ENCODE data around the gene LPIN2.
A peak's percentile ranks its signal among the peaks of the same experiment; 100 is the strongest.
"Not testable (repeated sequence)": the region's sequence is repeated elsewhere in the genome, so short reads cannot be mapped to it uniquely, and the experiment has no call there.

The LPIN2 gene

DNA sequence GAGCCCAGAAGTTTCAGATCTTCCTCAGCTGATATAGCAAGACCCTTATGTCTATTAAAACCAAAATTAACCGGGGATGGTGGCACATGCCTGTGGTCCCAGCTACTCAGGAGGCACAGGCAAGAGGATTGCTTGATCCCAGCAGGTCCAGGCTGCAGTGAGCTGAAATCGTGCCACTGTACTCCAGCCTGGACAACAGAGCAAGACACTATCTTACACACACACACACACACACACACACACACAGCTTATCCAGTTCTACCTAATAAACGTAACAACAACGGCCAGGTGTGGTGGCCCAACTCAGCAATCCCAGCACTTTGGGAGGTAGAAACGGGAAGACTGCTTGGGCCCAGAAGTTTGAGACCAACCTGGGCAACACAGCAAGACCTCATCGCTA, 7.5 kb downstream of the LPIN2 start:
- Histone ChIP-seq H3K27ac (ENCODE audit: low read depth, low read length) (no peak overlapping the region), H3K27me3 (ENCODE audit: control insufficient read depth, insufficient read depth, low read length) (no peaks in the 10 kb centered on the region), H3K9ac (ENCODE audit: low read length) (no peak overlapping the region), H3K4me3 (ENCODE audit: low read depth, low read length) (no peak overlapping the region), H3K9me3 (ENCODE audit: control insufficient read depth, insufficient read depth, low read depth, low read length) (peaks cover 26% of the 10 kb centered on the region), H3K36me3 (ENCODE audit: control insufficient read depth, insufficient read depth, low read length) (peaks cover 42% of the 10 kb centered on the region; the same call in 1 of the 2 replicates), H3K4me1 (ENCODE audit: control insufficient read depth, insufficient read depth, low read length) (no peaks in the 10 kb centered on the region)

DNA sequence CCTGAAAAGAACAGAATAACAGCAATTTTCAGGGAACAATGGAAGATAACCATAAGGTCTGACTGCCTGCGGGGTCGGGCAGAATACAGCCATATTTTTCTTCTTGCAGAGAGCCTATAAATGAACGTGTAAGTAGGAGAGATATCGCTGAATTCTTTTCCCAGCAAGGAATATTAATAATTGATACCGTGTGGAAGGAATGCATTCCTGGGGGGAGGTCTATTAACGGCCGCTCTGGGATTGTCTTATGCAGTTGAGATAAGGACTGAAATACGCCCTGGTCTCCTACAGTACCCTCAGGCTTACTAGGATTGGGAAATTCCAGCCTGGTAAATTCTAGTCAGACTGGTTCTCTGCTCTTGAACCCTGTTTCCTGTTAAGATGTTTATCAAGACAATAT, 9.2 kb downstream of the LPIN2 start:
- H3K36me3 ChIP-seq (ENCODE audit: control insufficient read depth, insufficient read depth, low read length), result peaks cover 36% of the 10 kb centered on the region; the same call in 1 of the 2 replicates
- H3K27me3 ChIP-seq (ENCODE audit: control insufficient read depth, insufficient read depth, low read length); H3K4me3 ChIP-seq (ENCODE audit: low read depth, low read length); H3K9ac ChIP-seq (ENCODE audit: low read length); H3K4me1 ChIP-seq (ENCODE audit: control insufficient read depth, insufficient read depth, low read length); H3K27ac ChIP-seq (ENCODE audit: low read depth, low read length): not testable (repeated sequence)
- H3K9me3 ChIP-seq (ENCODE audit: control insufficient read depth, insufficient read depth, low read depth, low read length), result peaks cover 26% of the 10 kb centered on the region

GRCh38 chr18:3002732-3003131, 10.2 kb downstream of the LPIN2 start:
- Histone ChIP-seq H3K9ac (ENCODE audit: low read length) (no peak overlapping the region), H3K4me1 (ENCODE audit: control insufficient read depth, insufficient read depth, low read length) (peaks cover 20% of the 10 kb centered on the region), H3K36me3 (ENCODE audit: control insufficient read depth, insufficient read depth, low read length) (peaks cover 31% of the 10 kb centered on the region; the same call in 1 of the 2 replicates), H3K9me3 (ENCODE audit: control insufficient read depth, insufficient read depth, low read depth, low read length) (peaks cover 26% of the 10 kb centered on the region), H3K27ac (ENCODE audit: low read depth, low read length) (no peak overlapping the region), H3K27me3 (ENCODE audit: control insufficient read depth, insufficient read depth, low read length) (no peaks in the 10 kb centered on the region), H3K4me3 (ENCODE audit: low read depth, low read length) (no peak overlapping the region)

GRCh38 chr18:2998644-2999043, 14.3 kb downstream of the LPIN2 start:
- H3K4me1 ChIP-seq (ENCODE audit: control insufficient read depth, insufficient read depth, low read length), result peaks cover 23% of the 10 kb centered on the region

DNA sequence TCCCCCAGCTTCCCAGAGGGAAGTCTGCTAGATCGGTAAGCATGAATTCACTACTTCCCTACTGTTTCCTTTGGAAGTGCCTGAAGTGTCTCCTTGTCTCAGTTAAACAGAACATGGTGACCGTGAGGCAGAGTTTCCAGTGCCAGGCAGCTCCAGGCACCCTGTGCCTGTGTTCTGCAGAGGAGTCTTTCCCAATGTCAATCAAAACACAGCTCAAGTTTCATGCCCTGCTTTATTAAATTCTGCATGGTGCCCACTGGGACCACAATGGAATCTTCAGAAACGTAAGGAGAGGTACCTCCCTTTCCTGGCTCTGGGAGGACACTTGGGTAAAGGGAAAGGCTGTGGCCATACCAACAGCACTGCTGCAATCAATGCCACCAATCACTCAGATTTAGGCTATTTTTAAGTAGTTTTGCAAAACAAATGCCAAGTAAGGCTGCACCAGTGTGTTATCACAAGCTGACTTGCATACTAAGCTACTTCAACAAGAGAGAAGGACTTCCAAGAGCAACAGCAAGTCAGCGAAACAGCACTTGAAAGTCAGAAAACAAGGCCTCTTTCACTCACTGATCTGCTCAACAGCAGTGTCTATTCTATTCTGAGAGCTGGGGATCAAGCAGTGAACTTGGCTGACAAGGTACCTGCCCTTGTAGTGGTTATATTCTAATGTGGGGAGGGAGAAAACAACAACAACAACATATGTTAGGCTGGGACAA, 14.9 kb downstream of the LPIN2 start:
- H3K4me1 ChIP-seq (ENCODE audit: control insufficient read depth, insufficient read depth, low read length), result peaks cover 23% of the 10 kb centered on the region
- H3K27me3 ChIP-seq (ENCODE audit: control insufficient read depth, insufficient read depth, low read length), result no peaks in the 10 kb centered on the region
- no peak overlapping the region for H3K4me3 ChIP-seq (ENCODE audit: low read depth, low read length)
- peaks cover 7% of the 10 kb centered on the region; the same call in 1 of the 2 replicates for H3K9me3 ChIP-seq (ENCODE audit: control insufficient read depth, insufficient read depth, low read depth, low read length)
- H3K36me3 ChIP-seq (ENCODE audit: control insufficient read depth, insufficient read depth, low read length), result peaks cover 4% of the 10 kb centered on the region; the same call in 1 of the 2 replicates
- peak overlapping the region; percentile 60; the same call in 1 of the 2 replicates for H3K27ac ChIP-seq (ENCODE audit: low read depth, low read length)
- H3K9ac ChIP-seq (ENCODE audit: low read length), result no peak overlapping the region

More at GRCh38 chr18:2998644-2999043, 14.3 kb downstream of the LPIN2 start:
- peaks cover 10% of the 10 kb centered on the region; the same call in 1 of the 2 replicates for H3K36me3 ChIP-seq (ENCODE audit: control insufficient read depth, insufficient read depth, low read length)
- peaks cover 11% of the 10 kb centered on the region; the same call in 1 of the 2 replicates for H3K9me3 ChIP-seq (ENCODE audit: control insufficient read depth, insufficient read depth, low read depth, low read length)
- peak overlapping the region; percentile 37 for H3K9ac ChIP-seq (ENCODE audit: low read length)
- H3K27me3 ChIP-seq (ENCODE audit: control insufficient read depth, insufficient read depth, low read length), result no peaks in the 10 kb centered on the region
- peak overlapping the region; percentile 60 for H3K27ac ChIP-seq (ENCODE audit: low read depth, low read length)
- H3K4me3 ChIP-seq (ENCODE audit: low read depth, low read length), result no peak overlapping the region

DNA sequence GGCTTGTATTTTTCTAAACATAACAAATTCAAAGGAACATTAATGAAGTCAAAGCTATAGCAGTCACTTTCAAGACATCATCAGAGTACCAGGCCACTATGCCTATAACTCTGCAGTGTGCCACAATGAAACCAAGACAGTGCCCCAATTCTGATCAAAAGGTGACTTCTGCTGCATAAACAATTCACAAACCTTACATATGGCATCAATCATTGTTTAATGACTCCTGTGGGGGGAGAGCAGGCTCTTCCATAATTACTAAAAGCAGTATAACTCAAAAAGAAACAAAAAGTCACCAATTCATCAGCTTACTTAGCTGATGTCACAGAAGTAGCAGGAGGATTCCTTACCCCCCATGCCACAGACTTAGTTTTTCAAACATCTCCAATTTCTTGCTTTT, 15.5 kb downstream of the LPIN2 start:
- Histone ChIP-seq H3K4me1 (ENCODE audit: control insufficient read depth, insufficient read depth, low read length) (peaks cover 23% of the 10 kb centered on the region), H3K4me3 (ENCODE audit: low read depth, low read length) (no peak overlapping the region), H3K9ac (ENCODE audit: low read length) (no peak overlapping the region), H3K27me3 (ENCODE audit: control insufficient read depth, insufficient read depth, low read length) (no peaks in the 10 kb centered on the region), H3K27ac (ENCODE audit: low read depth, low read length) (no peak overlapping the region), H3K9me3 (ENCODE audit: control insufficient read depth, insufficient read depth, low read depth, low read length) (peaks cover 5% of the 10 kb centered on the region; the same call in 1 of the 2 replicates), H3K36me3 (ENCODE audit: control insufficient read depth, insufficient read depth, low read length) (no peaks in the 10 kb centered on the region; the same call in 1 of the 2 replicates)

- Histone ChIP-seq H3K36me3 (ENCODE audit: control insufficient read depth, insufficient read depth, low read length) (0 out of 2 replicates have a peak, but pooled peaks cover 2% of the 10 kb centered on the region), H3K27ac (ENCODE audit: low read depth, low read length) (no peak overlapping the region), H3K4me3 (ENCODE audit: low read depth, low read length) (no peak overlapping the region), H3K4me1 (ENCODE audit: control insufficient read depth, insufficient read depth, low read length) (peaks cover 22% of the 10 kb centered on the region), H3K9me3 (ENCODE audit: control insufficient read depth, insufficient read depth, low read depth, low read length) (peaks cover 5% of the 10 kb centered on the region; the same call in 1 of the 2 replicates), H3K9ac (ENCODE audit: low read length) (no peak overlapping the region), H3K27me3 (ENCODE audit: control insufficient read depth, insufficient read depth, low read length) (no peaks in the 10 kb centered on the region)
Observed at GRCh38 chr18:2994603-2995432, 18.1 kb downstream of the LPIN2 start.

- H3K9ac ChIP-seq (ENCODE audit: low read length), result no peak overlapping the region
- 0 out of 2 replicates have a peak, but pooled peaks cover 2% of the 10 kb centered on the region for H3K36me3 ChIP-seq (ENCODE audit: control insufficient read depth, insufficient read depth, low read length)
- peaks cover 17% of the 10 kb centered on the region for H3K4me1 ChIP-seq (ENCODE audit: control insufficient read depth, insufficient read depth, low read length)
- H3K27me3 ChIP-seq (ENCODE audit: control insufficient read depth, insufficient read depth, low read length), result no peaks in the 10 kb centered on the region
- H3K9me3 ChIP-seq (ENCODE audit: control insufficient read depth, insufficient read depth, low read depth, low read length), result peaks cover 5% of the 10 kb centered on the region; the same call in 1 of the 2 replicates
- no peak overlapping the region for H3K27ac ChIP-seq (ENCODE audit: low read depth, low read length)
- H3K4me3 ChIP-seq (ENCODE audit: low read depth, low read length), result no peak overlapping the region
Observed at GRCh38 chr18:2994020-2994589, 18.8 kb downstream of the LPIN2 start.

DNA sequence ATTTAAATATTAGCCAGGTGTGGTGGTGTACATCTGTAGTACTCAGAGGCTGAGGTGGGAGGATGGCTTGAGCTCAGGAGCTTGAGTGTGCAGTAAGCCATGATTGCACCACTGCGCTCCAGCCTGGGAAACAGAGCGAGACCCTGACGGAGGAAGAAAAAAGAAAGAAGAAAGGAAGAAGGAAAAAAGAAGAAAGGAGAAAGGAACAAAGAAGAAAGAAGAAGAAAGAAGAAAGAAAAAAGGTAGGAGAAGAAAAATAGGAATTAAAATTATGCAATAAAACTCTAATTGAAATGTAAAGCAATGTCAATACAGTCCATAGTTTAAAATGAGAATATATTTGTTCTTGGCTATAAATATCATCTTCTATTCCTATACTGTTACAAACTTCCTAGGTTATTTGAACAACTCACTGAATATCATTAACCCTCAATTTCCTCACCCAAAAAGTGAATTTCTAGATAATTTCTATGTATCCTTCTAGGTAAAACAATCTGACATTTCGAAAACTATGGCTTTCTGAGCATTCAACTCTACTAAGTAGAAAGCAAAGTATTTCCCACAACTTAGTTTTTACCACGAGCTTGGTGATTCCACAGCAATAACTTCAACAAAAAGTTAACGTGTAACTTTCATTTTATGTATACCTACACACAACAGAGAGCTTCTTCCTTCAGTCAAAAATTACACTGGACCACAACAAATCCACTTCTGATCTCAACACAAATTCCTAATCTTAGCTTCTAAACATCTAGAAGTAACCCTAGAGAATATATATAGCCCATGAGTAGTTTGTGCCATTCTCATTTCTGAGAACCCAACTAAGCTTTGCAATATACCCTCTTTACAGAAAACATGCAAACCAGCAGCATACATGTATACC, 19.7 kb downstream of the LPIN2 start:
- Histone ChIP-seq H3K4me3 (ENCODE audit: low read depth, low read length) (no peak overlapping the region), H3K9ac (ENCODE audit: low read length) (no peak overlapping the region), H3K36me3 (ENCODE audit: control insufficient read depth, insufficient read depth, low read length) (peaks cover 2% of the 10 kb centered on the region; the same call in 1 of the 2 replicates), H3K9me3 (ENCODE audit: control insufficient read depth, insufficient read depth, low read depth, low read length) (peaks cover 5% of the 10 kb centered on the region; the same call in 1 of the 2 replicates), H3K27ac (ENCODE audit: low read depth, low read length) (no peak overlapping the region), H3K27me3 (ENCODE audit: control insufficient read depth, insufficient read depth, low read length) (no peaks in the 10 kb centered on the region), H3K4me1 (ENCODE audit: control insufficient read depth, insufficient read depth, low read length) (peaks cover 8% of the 10 kb centered on the region)

Data from HUES6 (cell line).